GM08714 (cell line): ENCODE measurements around the gene MBLAC1.
A peak's percentile ranks its signal among the peaks of the same experiment; 100 is the strongest.

ENCODE experiments used
- H3K4me3 ChIP-seq: fragments of 200-500 bp; sonication (Bioruptor generic); 2 replicates; pipeline ENCODE4 v1.5.1; 2014; ENCODE audit warnings: mild to moderate bottlenecking, low read length, inconsistent platforms
- ZNF274 ChIP-seq: IDR thresholded peaks from 2 replicates; pipeline ENCODE4 v1.6.1; 2012; ENCODE audit warnings: mild to moderate bottlenecking, low read depth, low read length

Gene MBLAC1

GRCh38 chr7:100173806-100174495 is 47.2 kb downstream of the MBLAC1 start:
- no peak for TF ChIP-seq ZNF274

DNA sequence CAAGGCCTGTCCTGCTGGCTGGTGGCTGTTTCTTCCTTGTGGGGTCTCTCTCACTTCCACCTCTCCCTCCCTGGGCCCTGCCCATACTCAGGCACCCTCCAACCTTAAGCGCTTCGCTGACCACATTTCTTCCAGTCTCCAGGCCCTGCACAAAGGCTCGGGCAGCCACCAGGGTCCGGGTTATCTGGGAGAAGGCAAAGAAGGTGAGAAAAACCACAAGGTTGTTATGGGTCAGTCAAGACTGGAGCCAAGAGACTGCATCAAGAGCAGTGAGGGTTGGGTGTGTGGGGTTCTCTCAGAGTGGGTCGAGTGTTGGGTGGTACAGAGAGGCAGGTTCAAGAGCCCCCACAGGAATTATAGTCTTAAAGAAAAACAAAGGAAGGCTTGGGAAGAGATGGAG is 47.8 kb downstream of the MBLAC1 start:
- no peak for TF ChIP-seq ZNF274

More at GRCh38 chr7:100173806-100174495, 47.2 kb downstream of the MBLAC1 start:
- no peak overlapping the region for H3K4me3 ChIP-seq

DNA sequence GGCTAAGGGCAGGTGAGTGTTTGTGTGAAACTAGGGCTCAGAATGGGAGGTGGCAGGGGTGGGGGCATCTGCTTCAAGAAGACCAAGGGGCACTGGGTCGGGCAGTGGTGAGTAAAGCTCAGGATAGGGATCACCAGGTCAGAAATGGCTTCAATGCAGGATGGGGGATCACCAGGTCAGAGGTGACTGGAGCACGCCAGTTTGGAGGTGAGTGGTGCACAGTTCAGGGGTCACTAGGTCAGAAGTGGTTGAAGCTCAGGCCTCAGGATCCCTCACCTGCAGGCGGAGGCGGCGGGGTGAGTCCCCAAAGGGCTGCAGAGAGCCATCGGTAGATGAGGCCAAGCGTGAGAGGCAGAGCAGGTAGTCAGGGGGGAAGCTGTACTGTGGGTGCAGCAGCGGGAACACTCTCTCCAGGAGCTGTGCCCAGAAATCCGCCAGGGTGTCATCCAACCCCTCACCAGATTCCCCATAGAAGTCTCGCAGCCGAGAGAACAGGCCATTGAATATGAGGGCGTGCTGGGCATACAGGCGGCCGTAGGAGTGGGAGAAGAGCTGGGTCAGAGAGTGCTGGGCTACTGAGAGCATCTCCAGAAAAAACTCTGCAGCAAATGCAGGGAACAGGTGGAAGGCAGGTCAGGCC is 48.6 kb downstream of the MBLAC1 start:
- H3K4me3 ChIP-seq, result no peak overlapping the region
- TF ChIP-seq ZNF274, result no peak

More for the DNA sequence above, 47.8 kb downstream of the MBLAC1 start:
- no peak overlapping the region for H3K4me3 ChIP-seq

DNA sequence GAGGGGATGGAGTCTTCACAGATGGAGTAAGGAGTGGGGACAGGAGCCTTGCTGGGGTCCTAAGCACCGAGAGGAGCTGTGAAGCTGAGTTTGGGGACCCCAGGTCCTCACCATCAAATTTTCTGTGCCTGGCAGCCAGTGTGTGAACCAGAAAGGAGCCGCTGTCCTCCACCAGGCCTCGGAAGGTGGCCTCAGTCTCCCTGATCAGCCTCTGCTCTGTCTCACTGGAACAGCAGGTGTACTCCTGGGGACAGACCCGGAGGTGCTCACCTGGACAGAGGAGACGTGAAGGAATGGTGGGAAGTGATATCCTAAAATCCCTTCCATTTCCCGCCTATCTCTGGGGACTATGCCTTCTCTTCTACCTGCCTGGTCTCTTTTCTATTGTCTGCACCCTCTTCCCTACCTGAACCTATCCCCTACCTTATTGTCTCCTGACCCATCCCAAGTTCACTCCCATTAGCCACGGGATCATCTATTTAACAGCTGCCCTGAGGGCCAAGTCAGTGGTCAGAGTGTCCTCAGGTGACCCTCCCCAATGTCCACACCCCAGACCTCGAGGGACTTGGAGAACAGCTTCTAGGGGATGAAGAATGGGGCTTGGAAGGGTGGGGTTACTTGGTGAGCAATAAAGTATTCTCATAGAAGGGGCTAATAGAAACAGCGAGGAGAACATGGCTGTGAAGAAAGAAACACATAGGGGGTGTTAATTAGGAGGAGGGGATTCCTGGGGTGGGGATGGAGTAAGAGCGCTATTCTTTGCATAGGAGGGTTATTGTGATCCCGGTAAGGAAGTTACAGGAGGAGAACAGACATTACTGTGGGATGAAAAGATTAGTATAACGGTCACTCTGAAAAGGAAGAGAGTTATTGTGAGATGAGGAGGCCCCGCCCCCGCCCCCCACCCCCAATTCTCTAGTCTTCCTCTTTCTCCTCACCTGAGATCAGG is 49.6 kb downstream of the MBLAC1 start:
- peak overlapping the region; percentile 63 for H3K4me3 ChIP-seq
- TF ChIP-seq ZNF274, result no peak

DNA sequence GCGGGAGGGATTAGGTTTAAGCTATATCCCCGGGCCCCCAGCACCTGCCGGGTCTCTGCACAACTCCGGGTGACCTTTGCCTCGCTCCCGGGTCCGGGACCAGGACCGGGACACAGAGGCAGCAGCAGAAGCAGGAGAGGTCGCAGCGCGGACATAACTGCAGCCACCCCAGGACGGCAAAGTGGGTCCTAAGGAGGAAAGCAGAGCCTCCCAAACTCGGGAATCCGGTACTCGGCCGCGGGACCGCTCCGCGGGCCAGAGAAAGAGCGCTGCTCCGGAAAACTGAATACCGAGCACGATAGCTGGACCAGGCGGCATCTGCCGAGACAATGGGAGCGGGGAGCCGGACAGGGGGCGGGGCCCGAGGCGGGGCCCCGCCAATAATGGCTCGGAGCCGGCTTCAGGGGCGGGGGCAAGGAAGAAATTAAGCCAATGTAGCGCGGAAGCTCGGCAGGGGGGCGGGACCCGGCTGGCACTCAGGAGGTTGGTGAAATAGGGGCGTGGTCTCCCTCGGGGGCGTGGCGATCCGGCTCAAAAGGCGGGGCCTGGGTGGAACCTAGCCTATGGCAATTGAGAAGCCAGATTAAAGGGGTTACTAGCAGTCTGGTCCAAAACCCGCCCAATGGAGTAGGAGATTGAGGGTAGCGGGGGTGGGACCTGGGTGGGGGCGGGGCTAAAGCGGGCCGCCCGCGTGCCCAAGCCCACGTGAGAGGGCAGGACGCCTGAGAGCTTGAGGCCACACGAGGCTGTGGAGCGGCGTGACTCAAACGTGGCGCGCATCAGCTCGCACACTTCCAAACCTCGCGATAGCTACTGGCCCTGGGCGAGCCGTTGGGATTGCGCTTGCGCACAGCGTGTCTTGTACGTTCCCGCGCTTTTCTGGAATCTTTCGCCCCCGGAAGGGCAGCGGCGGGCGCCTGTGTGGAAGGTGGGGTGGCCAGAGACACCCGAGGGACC is 50.6 kb downstream of the MBLAC1 start, which contains the start of the genes GPC2 and STAG3:
Gene GPC2, minus strand, starts transcription at position 337 of the 957 bp plus-strand sequence. Its CDS starts 182 bp downstream, at position 155.
Gene STAG3, plus strand, starts transcription at position 874 of the 957 bp plus-strand sequence. CDS start 2,639 bp downstream, outside the sequence.
- no peak for TF ChIP-seq ZNF274

More for the DNA sequence above, 50.6 kb downstream of the MBLAC1 start, which contains the start of the genes GPC2 and STAG3:
- peak within 1 kb of the TSS; percentile 63 for H3K4me3 ChIP-seq
